NOMO-1 treated with DMSO at 0.1 percent for 48 hours (cell line): ENCODE measurements around the gene CEP128.

Experiments used
- DNase-seq: peaks from one replicate; lab custom pipeline; 2025; ENCODE audit not compliant: unreplicated experiment; lab: John Stamatoyannopoulos, UW

Gene CEP128

DNA sequence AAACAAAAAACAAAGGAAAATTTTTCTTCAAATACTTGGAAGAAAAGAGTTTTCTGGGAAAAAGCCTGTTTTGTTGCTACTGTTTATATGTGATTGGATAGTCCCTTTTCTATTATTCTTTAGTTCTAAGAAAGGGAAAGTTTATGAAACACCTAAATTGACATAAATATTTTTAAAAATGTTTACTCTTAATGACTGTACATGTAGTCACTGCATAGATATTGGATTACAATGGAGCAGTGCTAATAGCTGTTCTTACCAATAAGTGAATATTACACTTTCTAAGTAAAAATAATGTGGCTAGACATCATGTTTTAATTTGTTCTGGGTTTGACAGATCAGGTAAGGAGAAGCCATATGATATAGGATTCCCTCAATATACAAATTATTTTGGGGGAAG, 377.5 kb downstream of the CEP128 start:
- DNase-seq = no peak

DNA sequence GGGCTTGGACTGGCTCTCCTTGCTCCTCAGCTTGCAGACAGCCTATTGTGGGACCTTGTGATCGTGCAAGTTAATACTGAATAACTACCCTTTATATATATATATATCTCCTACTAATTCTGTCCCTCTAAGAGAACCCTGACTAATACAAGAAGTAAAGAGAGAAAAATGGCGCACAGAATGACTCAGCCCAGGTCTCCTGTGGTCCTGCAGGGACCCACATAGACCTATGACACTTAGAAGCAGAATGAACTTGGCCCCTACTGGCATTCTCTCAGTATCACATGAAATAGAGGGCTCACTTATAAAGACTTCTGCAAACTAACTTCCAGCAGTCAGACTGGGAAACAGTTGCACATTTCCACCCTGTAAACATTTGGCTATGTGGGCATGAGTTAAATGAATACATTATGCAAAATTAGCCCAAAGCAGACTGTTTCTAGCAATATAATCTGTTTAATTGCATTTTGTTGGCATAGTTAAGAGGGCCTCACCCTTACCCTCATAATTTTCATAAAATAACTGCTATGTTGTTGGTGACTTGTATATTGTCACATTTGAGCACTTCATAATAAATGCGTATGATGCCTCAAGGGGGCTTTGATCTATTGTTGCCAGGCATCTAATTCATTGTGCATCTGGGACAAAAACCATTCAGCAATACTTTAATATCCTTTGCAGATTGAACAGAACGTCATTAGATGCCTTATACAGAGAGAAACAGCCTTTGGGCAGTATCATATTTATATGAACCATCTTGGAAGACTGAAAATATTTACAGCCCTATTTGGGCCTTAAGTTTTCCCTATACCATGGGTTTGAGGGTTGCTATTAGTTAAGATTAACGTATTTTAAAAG, 380.5 kb downstream of the CEP128 start:
- no peak for DNase-seq

DNA sequence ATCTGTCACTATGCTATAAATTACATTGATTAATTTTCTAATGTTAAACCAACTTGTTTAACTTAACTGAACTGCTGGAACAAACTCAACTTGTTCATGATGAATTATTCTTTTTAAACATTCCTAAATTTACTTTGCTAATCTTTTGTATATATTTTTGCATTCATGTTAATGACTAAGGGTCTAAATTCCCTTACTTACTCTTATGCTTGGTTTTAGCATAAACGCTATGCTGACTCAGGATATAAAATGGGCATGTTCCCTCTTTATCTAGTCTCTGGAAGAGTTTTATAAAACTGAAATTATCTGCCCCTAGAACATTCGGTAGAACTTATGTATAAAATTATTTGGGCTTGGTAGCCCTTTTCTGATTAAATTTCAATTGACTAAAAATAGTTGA, 387.4 kb downstream of the CEP128 start:
- no peak for DNase-seq

DNA sequence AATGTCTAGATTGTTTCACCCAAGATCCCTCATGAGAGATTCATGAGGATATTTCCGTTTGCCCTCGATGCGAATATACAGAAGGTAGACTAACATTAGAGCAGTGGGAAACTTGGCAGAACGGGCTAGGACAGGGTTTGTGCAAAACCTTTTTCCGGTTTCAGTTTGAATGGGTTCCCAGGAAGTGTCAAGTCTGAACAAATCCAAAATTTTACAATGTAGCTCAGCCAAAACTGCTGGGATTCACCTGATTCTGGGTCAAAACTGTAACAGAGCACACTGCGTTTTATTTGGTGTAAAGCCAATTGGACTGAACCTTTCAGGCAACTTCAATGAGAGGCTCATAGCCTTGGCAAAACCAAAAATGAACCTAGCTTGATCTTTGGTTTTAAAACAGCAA, 392.4 kb downstream of the CEP128 start:
- no peak for DNase-seq

DNA sequence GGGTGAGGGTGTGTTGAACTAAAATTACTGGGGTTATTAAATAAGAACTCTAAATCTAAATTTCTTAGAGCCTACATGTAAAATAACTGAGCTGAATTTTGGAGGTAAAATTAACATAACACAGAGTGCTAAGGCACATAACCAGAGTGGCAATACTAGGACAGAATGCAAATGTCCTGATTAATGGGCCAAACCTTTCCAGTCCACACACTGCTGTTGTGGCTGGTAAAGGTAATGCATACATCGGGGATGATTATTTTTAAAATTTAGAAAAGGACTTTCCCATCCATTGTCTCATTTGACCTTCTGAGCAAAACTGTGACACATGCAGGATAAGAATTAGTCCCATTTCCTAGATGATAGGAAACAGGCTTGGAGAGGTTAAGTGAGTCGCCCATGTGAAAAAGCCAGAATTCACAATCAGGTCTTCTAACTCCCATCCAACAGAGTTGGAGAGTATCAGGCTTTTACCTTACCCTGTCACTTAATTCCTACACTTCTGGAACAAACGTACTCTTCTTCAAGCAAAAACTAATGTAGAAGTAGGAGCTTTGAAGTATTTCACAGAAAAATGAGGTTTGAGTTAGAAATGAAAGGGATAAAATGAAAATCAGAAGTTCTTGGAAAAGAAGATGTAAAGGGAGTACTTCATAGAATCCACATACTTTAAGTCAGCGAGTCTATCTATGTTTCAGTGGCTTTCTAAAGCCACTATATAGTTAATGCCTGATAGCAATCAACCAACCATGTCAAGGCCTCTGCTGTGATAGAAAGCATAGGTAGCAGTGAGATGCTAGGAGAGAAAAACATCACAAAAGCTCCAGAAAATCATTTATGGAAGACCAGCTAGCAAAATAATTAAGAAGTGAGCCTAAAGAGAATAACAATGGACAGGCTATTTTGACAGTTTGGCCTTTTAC, 395.3 kb downstream of the CEP128 start:
- no peak for DNase-seq

DNA sequence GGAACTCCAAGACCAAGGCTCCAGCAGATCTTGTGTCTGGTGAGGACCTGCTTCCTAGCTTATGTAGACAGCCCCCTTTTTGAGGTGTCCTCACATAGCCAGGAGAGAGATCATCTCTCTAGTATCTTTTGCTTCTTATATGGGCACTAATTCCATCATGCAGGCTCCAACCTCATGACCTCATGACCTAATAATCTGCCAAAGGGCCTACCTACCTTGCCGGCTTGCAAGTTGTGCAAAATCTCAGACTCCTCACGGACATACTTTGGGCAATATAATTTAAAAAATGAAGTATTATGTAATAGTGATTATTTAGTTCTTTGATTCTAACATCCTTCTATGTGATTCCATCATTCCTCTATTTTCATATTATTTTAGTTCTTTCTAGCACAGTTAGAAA, 397.2 kb downstream of the CEP128 start:
- no peak for DNase-seq

DNA sequence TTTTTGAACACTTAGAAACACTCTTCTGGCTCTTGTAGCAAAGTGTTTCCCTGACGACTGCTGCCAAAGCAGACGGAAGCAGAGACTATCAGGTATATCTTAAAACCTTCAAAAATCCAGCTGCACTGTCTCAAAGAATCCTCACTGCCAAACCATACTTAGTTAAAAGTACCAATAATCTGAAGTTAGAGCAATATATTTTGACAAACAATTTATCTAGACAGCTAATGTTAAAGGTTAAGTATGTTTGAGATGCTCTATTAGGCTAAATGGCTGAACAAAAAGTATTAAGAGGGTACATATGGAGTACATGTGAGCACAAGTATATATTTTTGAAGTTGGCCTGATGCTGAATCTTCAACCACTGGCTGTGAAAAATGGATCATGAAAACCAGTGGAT, 398.3 kb downstream of the CEP128 start:
- DNase-seq = no peak

DNA sequence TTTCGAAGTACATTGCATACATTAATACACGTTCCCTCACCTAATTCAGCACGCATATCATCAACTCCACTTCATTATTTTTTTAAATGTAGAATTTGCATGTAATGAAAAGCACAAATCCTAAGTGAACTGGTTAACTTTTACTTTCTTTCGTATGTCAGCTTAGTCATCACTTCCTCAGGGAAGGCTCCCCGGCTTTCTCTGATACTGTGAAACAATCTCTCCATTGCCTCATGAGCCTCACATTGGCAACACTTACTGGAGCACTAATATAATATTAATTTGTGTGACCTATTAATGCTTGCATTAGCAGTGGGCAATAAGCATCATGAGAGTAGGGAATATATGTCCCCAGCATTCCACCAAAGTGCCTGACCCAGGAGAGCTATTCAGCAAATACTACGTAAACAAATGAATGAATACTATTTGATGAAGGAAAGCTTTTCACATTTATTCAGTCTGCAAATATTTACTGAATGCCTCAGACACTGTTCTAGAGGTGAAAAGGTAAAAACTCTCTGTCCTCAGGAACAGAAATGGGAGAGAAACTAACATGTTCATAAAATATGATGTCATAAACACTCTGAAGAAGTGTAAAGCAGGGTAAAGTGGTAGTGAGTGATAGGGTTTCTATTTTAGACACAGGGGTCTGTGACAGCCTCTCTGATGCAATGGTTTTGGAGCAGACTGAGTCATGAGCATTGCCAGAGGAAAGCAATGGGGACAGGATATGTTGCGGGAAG, 402.7 kb downstream of the CEP128 start:
- no peak for DNase-seq

DNA sequence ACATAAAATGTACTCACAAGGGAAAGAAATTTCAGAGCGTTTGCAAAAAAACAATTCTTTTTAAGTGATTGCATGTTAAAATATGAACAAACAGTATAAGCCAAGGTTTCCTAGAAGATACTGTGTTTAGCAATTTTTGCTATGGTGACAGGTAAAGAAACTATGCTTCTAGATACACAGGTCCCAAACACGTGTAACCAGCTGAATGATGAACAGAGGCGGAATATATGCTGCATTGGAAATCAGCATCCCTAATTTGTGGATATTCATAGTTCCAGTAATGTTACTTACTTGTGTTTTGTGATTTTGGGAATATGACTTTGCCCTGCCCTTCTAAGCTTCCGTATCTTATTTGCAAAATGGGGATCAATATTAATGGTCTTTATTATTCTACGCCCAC, 403.9 kb downstream of the CEP128 start:
- no peak for DNase-seq

DNA sequence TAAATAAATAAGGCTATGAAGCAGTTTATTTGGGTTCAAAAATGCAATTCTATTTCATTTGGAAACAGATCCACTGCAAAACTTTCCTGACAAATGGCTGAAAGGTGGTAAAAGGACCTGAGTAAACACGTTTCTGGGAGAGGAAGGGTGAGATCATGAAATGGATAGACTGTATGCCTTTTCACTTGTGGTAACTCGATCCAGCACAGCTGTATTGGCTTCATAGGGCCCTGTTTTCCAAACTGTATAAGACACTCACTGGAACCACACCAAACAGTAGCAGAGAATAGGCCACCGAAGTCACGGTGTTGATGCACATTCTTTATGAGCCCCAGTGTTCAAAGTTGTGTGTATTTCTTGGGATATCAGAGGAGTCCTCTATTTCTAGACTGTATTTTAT, 405.1 kb downstream of the CEP128 start:
- DNase-seq = no peak

DNA sequence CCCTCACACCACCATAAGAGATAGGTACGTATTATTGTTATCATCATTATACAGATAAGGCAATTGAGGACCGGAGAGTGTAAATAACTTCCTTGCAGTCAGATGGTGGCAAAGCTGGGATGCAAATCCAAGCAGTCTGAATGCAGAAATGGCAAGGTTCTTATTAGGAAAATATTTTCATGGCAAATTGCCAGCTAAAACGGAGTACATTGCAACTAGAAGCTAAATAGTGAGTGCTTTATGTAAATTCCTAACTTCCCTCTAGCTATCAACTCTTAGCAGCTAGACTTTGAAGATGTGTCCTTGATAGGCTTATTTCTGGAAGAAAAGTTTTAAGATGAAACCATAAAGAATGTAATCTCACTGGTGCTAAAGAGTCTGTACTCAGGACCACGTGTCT, 406.4 kb downstream of the CEP128 start:
- DNase-seq = no peak

DNA sequence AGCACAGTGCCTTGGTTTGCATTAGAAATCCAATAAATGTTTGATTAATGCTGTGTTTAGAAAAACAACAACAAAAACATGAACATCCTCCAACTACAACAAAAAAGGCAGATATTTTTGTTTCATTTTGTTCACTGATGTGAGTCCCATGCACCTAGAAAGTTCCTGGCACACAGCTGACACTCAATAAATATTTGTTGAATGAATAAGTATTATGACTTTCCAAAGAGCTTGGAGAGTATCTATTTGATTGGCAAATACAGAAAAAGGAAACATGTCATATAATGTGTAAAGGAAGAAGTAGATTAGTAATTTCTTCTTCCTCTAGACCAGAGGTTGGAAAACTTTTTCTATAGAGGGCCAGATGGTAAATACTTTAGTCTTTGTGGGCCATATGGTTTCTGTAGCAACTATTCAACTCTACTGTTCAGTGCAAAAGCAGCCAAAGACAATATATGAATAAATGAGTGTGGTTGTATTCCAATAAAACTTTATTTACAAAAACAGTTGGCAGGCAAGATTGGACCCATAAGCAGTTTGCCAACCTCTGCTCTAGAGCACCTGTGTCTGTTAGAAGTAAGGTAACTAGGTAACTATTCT, 417.9 kb downstream of the CEP128 start:
- DNase-seq = no peak

DNA sequence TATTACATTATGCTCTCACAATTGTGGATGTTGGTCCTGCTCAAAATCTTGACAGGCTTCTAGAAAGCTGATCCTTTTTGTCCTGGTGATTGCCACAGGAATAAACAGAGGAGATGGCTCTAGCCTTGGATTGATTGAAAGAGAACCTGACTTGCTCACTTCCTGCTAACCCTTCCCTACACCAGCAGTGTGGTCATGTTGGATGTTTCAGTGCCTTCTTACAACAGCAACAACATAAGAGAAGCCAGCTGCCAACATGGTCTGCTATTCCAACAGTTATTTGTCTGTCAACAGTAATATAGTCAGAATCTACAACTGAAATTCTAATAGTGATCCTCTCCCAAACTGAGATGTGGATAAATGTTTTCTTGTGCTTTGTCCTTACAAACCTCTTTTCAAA, 418.6 kb downstream of the CEP128 start:
- DNase-seq = no peak

DNA sequence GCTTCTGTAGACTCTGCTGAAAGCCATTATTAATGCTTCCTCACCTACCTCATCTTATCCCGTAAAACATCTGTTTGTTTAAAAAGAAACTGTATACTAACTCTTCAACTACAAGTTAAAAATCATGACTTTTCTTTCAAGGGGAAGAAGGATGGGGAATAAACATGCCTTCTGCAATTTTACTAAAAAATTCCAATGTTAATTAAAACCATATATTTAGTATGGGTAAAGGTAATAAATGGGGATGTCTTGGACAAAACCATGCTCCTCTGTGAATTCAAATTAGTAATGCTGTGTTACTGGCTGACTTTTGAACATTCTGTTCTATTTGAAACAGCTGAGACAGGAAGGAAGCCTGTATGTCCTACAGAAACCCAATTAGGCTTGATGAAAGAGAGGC, 419.1 kb downstream of the CEP128 start:
- DNase-seq = no peak

DNA sequence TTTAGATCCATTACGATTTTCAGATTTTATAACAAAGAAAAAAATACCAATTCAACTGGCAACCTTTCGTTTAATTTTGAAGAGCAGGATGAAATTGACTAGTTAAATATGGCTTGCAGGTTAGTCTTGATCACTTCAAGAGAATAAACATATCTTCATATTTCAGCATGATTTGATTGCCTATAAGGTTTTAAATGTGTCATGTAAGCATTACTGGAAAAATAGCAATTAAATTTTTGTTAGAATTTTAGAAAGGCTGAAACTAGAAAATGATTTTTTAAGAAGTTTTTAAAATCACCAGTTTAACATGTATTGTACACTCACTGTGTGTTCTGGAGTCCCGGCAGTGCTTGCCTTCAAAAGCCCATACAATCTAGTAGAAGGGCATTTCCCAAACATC, 420.1 kb downstream of the CEP128 start:
- no peak for DNase-seq

DNA sequence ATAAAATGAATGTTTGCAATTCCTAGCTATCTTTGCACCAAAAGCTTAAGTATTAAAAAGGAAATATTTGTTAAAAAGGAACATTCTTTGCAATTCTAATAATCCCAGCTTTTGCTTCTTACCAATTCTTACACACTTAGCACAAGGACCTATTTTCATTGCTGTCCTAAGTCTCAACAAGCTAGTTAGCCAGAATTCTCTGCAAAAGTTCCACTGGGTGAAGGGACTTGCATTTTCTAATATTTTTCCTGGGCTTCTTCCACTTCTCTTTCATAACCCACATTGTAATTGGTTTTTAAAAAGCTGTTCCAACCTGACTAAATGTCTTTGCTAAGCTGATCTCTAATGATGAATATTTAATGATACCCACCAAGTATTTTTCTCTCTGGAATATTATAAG, 422.5 kb downstream of the CEP128 start:
- DNase-seq = no peak

DNA sequence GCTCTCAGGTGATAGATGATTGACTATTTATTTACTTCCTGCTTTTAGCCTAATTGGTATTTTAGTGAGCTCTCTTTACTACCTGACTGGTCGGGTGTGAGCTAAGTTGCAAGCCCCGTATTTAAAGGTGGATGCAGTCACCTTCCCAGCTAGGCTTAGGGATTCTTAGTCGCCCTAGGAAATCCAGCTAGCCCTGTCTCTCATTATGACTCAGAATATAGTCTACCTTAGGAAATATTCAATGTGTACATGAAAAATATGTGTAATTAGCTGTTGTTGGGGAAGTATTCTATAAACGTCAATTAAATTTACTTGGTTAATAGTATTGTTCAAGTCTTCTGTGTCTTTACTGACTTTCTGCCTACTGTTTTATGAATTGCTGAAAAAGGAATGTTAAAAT, 423.4 kb downstream of the CEP128 start:
- no peak for DNase-seq

DNA sequence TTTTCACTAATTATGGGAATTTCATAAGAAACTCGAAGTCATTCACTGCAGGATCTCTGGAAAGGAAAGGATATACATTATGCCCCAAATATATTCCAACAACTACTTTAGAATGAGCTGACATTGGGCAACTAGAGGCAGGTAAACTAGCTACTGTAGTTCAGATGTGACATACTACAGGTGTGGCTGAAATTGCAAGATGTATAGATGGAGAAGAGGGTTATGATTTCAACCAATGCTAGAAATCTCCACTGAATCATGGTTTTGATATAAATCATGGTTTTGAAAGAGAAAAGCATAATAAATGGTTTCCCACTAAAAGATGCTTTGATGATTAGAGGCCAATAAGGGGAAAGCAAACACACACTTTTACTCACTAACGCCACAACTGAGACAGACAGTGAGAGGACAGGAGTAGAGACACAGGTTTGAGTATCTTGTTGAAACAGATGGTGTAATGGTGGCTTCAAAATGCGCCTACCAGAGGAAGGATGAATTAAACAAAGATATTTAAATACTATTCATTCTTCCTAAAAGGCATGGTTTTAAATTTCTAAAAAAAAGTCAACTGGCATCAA, 434.2 kb downstream of the CEP128 start:
- no peak for DNase-seq

DNA sequence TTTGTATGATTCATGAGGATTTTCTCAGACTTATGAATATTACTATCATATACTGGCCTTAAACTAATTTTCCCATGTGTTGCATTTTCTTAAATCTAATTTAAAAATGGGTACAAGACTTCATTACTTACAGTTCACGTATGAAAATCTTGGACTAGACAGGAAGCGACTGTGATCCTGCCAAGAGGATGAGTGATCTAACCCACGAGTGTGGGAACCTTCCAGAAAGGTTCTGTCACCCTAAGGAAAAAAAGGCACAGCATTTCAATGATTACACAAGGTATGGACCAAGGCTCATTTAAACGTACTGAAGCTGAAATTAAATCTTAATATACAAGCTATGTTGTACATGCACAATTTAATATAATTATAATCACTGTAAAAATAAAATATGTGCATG, 436.8 kb downstream of the CEP128 start:
- no peak for DNase-seq

DNA sequence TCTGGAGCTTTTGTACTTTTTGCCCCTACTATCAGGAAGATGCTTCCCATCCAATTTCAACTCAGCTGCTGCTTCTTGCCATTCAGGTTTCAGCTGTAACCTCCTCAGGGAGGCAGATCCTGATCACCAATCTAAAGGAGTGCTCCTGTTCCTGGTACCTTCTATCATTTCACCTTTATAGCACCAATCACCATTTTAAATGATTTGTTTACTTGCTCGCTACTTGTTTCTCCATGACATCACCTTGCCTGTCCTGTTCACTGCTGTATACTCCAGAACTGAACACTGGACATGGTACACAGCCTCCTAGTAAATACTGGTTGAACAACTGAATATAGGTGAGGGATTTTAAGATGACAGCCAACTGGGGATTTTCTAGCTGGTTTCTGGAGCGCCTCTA, 443.0 kb downstream of the CEP128 start:
- no peak for DNase-seq

DNA sequence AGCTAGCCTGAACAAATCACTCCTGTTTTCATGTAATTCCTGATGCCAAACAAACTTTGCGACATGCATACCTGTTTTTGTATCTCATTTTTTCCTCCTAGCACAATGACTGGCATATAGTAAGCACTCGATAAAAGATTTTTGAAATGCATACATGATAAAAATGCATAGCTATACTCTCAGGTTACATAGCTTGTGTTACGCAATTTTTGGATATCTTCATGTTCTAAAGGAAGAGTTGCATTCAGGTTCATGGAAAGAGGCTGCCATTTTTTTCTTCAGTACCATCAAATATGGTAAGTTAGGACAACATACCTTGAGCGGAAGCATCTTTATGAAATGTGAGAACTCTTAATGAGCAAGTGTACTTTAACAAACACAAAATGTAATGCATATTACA, 445.4 kb downstream of the CEP128 start:
- no peak for DNase-seq
